Epithelial cell of esophagus (primary cell): ENCODE results near the gene SMIM13.
"Not testable (repeated sequence)": the region's sequence is repeated elsewhere in the genome, so short reads cannot be mapped to it uniquely, and the experiment has no call there.

ENCODE experiments used
- DNase-seq: peaks from one replicate; pipeline ENCODE4 v3.0.0; 2010; ENCODE audit warnings: low read depth
- H3K4me3 ChIP-seq: 2 replicates; pipeline ENCODE4 v1.5.1; 2011; ENCODE audit warnings: mild to moderate bottlenecking, low read length, control low read depth
- CTCF ChIP-seq: IDR thresholded peaks from 2 replicates; pipeline ENCODE4 v1.5.1; 2011; ENCODE audit warnings: low read depth, mild to moderate bottlenecking, low read length, control low read depth, inconsistent platforms; ENCODE audit not compliant: insufficient read depth; ENCODE audit errors: missing control alignments

Gene SMIM13

GRCh38 chr6:11108726-11109125, 15.1 kb downstream of the SMIM13 start:
- no peak for TF ChIP-seq CTCF

GRCh38 chr6:11110921-11111768, 17.5 kb downstream of the SMIM13 start, which contains the start of gene ERVFRD-1:
Gene ERVFRD-1, minus strand, starts transcription at chr6:11111725. Its CDS starts 6,415 bp downstream, at chr6:11105310.
- DNase-seq, result no peak
- no peak for TF ChIP-seq CTCF
- no peak within 1 kb of the TSS for H3K4me3 ChIP-seq

More at GRCh38 chr6:11108726-11109125, 15.1 kb downstream of the SMIM13 start:
- DNase-seq, result no peak
- no peak overlapping the region for H3K4me3 ChIP-seq

- no peak for TF ChIP-seq CTCF
- no peak overlapping the region for H3K4me3 ChIP-seq
- no peak for DNase-seq
These were observed 18.3 kb downstream of the SMIM13 start for GRCh38 chr6:11111769-11112437.

- no peak overlapping the region for H3K4me3 ChIP-seq
- no peak for DNase-seq
- no peak for TF ChIP-seq CTCF
These were observed 19.4 kb downstream of the SMIM13 start for GRCh38 chr6:11113038-11113437.

GRCh38 chr6:11115808-11116536, 22.3 kb downstream of the SMIM13 start:
- DNase-seq, result peak; percentile 87
- H3K4me3 ChIP-seq, result not testable (repeated sequence)

GRCh38 chr6:11120271-11121005, 26.8 kb downstream of the SMIM13 start:
- no peak for TF ChIP-seq CTCF
- DNase-seq, result peak; percentile 61

More at GRCh38 chr6:11120271-11121005, 26.8 kb downstream of the SMIM13 start:
- H3K4me3 ChIP-seq, result no peak overlapping the region
